ENCODE measurements around the gene DOK5. TPM values are rescaled to one million over a fixed set of nuclear protein-coding genes. Genes with fewer than 3 reads are reported as not detected.
"Not testable (repeated sequence)": the region's sequence is repeated elsewhere in the genome, so short reads cannot be mapped to it uniquely, and the experiment has no call there.

DOK5 gene
- total RNA-seq, 1 donor from 2014 or later: 2.9 TPM

DNA sequence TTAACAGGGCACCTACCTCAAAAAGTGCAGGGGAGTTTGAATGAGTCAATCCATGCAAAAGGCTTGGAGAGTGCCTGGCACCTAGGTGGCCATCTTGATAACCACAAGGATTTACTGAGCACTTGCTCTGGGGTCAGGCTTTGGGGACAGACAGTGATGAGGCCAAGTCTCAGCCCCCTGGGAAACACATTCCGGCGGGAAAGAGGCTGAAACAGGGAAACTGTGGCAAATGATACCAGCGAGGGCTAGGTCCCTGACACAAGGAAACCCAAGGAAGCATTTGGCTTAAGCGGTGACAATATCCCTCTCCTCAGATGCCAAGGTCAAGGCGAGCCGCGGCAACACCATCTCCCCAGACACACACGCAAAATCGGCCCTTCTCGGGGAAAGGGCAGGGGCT, 527 bp upstream of the DOK5 start:
- intact Hi-C loops (cut with micrococcal nuclease): loop anchor here (10.0 kb wide), 2 partner anchors 150 to 250 kb away; no protein-coding TSS in a partner anchor
- no peaks in the 10 kb centered on the region for H3K9me3 Mint-ChIP-seq
- H3K27ac Mint-ChIP-seq: peak overlapping the region; percentile 18
- peak overlapping the region; percentile 47 for H3K4me3 Mint-ChIP-seq (ENCODE audit: low read depth)
- DNase-seq (ENCODE audit: low spot score): no peak
- H3K36me3 Mint-ChIP-seq (ENCODE audit: low read depth): no peaks in the 10 kb centered on the region
- peaks cover 41% of the 10 kb centered on the region for H3K27me3 Mint-ChIP-seq (ENCODE audit: low read depth)
- H3K4me1 Mint-ChIP-seq (ENCODE audit: low read depth): peaks cover 15% of the 10 kb centered on the region

DNA sequence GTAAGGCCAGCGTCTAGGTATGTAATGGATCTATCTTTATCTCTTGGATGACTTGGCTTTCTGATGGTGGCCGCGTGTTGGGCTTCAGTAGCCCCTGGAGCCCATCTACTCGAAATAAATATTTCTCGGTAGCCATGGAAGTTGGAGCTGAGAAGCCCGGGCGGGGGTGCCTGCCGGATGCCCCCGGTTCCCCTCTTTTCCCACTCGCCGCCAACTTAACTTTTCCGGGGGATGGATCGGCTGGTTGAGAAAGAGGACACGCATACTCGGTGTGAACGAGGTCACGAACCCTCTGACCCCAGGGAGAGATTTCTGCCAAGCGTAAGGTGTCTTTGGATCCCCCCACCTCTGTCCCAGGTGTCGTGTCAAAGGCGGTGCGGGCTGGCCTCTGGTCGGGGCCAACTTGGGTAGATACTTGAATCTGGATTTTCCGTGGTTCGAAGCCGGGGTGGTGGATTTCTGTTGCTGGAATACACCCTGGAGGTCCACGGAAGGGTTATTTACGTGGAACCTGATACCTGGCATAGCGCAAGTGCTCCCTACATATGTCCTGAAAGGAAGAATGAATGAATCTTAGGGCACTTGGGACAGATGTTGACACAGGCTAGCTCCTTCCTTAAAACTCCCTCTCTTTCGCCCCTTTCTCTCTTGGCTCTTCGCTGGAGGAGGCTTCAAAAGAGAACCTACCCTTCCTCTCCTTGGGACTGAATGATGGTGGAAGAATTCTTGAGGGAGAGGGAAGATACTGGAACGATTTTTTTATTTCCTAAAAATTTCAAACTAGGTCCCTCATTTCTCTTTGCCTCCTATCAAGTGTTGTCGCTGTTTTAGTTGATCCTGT, 996 bp downstream of the DOK5 start:
- intact Hi-C loops (cut with micrococcal nuclease): loop anchor here (10.0 kb wide), 2 partner anchors 152 to 252 kb away; no protein-coding TSS in a partner anchor
- Mint-ChIP-seq H3K27ac (no peak overlapping the region), H3K4me1 (ENCODE audit: low read depth) (peaks cover 17% of the 10 kb centered on the region), H3K4me3 (ENCODE audit: low read depth) (peak overlapping the region; percentile 65), H3K36me3 (ENCODE audit: low read depth) (no peaks in the 10 kb centered on the region), H3K27me3 (ENCODE audit: low read depth) (peaks cover 41% of the 10 kb centered on the region), H3K9me3 (no peaks in the 10 kb centered on the region)
- DNase-seq (ENCODE audit: low spot score): no peak

DNA sequence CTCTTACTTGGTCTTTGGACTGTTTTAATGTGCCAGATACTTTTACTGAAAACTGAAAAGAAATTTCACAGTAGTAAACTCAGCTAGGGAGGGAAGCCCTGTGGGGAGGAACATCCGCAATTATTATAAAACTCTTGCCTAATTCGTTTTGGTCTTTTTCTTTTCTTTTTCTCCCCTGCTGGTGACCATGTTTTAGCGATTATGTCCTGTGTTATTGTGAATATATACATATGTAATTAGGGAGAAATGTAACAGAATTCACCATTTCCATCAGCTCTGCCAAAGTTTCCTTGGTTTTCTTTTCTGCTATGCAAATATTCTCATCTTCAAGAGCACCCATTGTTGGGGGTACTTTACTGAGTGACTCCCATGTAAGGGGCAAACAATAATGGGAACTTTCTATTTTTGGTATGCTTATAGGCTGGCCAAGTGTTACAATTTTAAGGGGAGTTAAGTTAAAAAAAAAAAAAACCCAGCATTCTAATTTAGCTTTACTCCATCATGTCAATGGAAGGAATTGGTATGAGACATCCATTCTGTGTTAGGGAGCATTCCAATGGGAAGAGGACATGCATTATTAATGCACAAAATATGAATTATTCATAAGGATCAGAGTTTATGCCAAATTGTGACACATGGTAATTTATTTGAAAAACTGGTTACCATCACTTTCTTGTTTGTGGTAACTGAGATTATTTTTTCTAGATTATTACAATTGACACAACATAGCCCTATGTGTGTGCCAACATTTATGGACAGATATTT, 2.0 kb downstream of the DOK5 start:
- Mint-ChIP-seq H3K27ac (no peak overlapping the region), H3K4me1 (ENCODE audit: low read depth) (peaks cover 17% of the 10 kb centered on the region), H3K36me3 (ENCODE audit: low read depth) (no peaks in the 10 kb centered on the region), H3K27me3 (ENCODE audit: low read depth) (peaks cover 41% of the 10 kb centered on the region), H3K4me3 (ENCODE audit: low read depth) (peak overlapping the region; percentile 65), H3K9me3 (no peaks in the 10 kb centered on the region)
- intact Hi-C loops (cut with micrococcal nuclease): loop anchor here (10.0 kb wide), 2 partner anchors 153 to 253 kb away; no protein-coding TSS in a partner anchor
- no peak for DNase-seq (ENCODE audit: low spot score)

DNA sequence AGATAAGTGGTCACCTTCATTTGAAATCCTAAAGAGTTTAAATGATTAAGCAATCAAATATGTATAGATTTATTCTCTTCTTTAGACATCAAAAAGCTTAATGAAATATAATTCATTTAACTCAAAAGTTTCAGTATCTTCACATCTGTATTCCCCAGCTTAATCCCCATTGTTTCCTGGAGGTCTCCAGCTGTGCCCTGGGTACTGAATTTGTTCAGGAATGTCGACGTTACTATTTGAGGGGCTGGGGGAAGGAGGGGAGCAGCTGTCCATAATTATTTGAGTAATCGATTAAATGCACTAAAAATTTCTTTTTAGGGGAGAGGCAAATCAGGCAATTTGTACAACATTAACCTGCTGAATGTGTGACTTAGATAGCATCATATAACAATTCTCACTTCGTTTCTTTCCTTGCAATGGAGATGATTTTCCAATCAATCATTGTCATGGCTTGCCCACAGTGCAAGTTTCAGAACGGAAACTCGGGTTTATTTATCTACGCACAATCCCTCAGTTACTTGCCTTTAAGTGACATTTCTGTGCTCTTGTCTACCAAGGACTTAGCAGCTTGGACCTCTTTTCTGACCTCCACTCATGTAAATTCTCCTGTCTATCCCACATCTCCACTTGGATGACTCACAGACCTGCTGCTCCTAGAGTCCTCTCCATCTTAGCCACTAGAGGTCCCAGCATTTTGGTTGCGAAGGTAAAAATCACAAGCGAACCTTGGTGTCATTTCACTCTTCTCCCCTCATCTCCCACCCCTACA, 3.9 kb downstream of the DOK5 start:
- H3K9me3 Mint-ChIP-seq: no peaks in the 10 kb centered on the region
- H3K27ac Mint-ChIP-seq: no peak overlapping the region
- H3K36me3 Mint-ChIP-seq (ENCODE audit: low read depth): no peaks in the 10 kb centered on the region
- intact Hi-C loops (cut with micrococcal nuclease): loop anchor here (10.0 kb wide), 2 partner anchors 155 to 255 kb away; no protein-coding TSS in a partner anchor
- peaks cover 30% of the 10 kb centered on the region for H3K27me3 Mint-ChIP-seq (ENCODE audit: low read depth)
- no peak overlapping the region for H3K4me3 Mint-ChIP-seq (ENCODE audit: low read depth)
- H3K4me1 Mint-ChIP-seq (ENCODE audit: low read depth): peaks cover 11% of the 10 kb centered on the region
- DNase-seq (ENCODE audit: low spot score): no peak

- DNase-seq (ENCODE audit: low spot score); H3K4me3 Mint-ChIP-seq (ENCODE audit: low read depth); H3K4me1 Mint-ChIP-seq (ENCODE audit: low read depth); H3K9me3 Mint-ChIP-seq; H3K36me3 Mint-ChIP-seq (ENCODE audit: low read depth); H3K27ac Mint-ChIP-seq: not testable (repeated sequence)
- intact Hi-C loops (cut with micrococcal nuclease): loop anchor here (10.0 kb wide), 2 partner anchors 155 to 255 kb away; no protein-coding TSS in a partner anchor
- H3K27me3 Mint-ChIP-seq (ENCODE audit: low read depth): peaks cover 24% of the 10 kb centered on the region
Observed at GRCh38 chr20:54479937-54480336, 4.5 kb downstream of the DOK5 start.

DNA sequence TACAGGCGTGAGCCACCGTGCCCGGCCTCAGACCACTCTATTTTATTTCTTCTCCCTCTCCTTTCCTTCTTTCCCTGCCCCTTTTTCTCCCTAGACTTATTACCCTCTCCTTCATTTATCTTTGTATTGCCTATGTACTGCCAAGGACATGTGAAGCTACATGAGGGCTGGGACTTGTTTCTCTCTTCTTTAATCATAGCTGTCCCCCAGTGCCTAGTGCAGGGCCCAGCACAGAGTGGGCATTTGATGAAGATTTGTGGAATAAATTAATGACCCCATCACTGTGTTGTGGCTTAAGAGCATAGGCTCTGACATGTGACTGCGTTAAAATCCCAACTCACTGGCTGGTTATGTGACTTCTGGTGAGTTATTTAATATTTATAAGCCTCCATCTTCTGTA, 6.0 kb downstream of the DOK5 start:
- intact Hi-C loops (cut with micrococcal nuclease): no loop called here
- Mint-ChIP-seq H3K27me3 (ENCODE audit: low read depth) (peaks cover 15% of the 10 kb centered on the region), H3K27ac (no peak overlapping the region), H3K4me1 (ENCODE audit: low read depth) (peaks cover 5% of the 10 kb centered on the region), H3K9me3 (no peaks in the 10 kb centered on the region), H3K36me3 (ENCODE audit: low read depth) (no peaks in the 10 kb centered on the region), H3K4me3 (ENCODE audit: low read depth) (no peak overlapping the region)
- DNase-seq (ENCODE audit: low spot score): no peak

- intact Hi-C loops (cut with micrococcal nuclease): no loop called here
- H3K4me3 Mint-ChIP-seq (ENCODE audit: low read depth): no peak overlapping the region
- no peak overlapping the region for H3K27ac Mint-ChIP-seq
- DNase-seq (ENCODE audit: low spot score): no peak
- H3K36me3 Mint-ChIP-seq (ENCODE audit: low read depth): no peaks in the 10 kb centered on the region
- no peaks in the 10 kb centered on the region for H3K9me3 Mint-ChIP-seq
- no peaks in the 10 kb centered on the region for H3K27me3 Mint-ChIP-seq (ENCODE audit: low read depth)
- no peaks in the 10 kb centered on the region for H3K4me1 Mint-ChIP-seq (ENCODE audit: low read depth)
Observed at GRCh38 chr20:54485631-54486030, 10.2 kb downstream of the DOK5 start.

- no peaks in the 10 kb centered on the region for H3K9me3 Mint-ChIP-seq
- H3K4me3 Mint-ChIP-seq (ENCODE audit: low read depth): no peak overlapping the region
- no peaks in the 10 kb centered on the region for H3K36me3 Mint-ChIP-seq (ENCODE audit: low read depth)
- no peak for DNase-seq (ENCODE audit: low spot score)
- H3K27ac Mint-ChIP-seq: no peak overlapping the region
- H3K4me1 Mint-ChIP-seq (ENCODE audit: low read depth): no peaks in the 10 kb centered on the region
- intact Hi-C loops (cut with micrococcal nuclease): no loop called here
- no peaks in the 10 kb centered on the region for H3K27me3 Mint-ChIP-seq (ENCODE audit: low read depth)
Observed at GRCh38 chr20:54486585-54486984, 11.2 kb downstream of the DOK5 start.

DNA sequence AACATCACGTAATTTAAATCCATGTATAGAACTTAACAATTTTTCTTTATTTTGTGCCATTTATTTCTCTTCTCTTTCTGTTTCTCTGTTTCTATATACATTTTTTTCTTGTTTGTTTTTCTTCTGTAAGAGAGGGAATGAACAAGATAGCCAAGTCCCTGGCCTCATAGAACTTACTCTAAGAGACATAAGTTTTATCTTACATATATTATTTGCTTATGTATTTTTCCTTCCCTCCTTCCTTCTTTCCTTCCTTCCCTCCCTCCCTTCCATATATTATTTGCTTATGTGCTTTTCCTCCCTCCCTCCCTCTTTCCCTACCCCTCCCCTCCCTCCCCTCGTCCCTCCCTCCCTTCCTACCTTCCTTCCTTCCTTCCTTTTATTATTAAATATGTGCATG, 13.0 kb downstream of the DOK5 start:
- no peak overlapping the region for H3K27ac Mint-ChIP-seq
- no peaks in the 10 kb centered on the region for H3K9me3 Mint-ChIP-seq
- no peaks in the 10 kb centered on the region for H3K4me1 Mint-ChIP-seq (ENCODE audit: low read depth)
- intact Hi-C loops (cut with micrococcal nuclease): no loop called here
- DNase-seq (ENCODE audit: low spot score): no peak
- no peaks in the 10 kb centered on the region for H3K36me3 Mint-ChIP-seq (ENCODE audit: low read depth)
- H3K27me3 Mint-ChIP-seq (ENCODE audit: low read depth): no peaks in the 10 kb centered on the region
- H3K4me3 Mint-ChIP-seq (ENCODE audit: low read depth): no peak overlapping the region

DNA sequence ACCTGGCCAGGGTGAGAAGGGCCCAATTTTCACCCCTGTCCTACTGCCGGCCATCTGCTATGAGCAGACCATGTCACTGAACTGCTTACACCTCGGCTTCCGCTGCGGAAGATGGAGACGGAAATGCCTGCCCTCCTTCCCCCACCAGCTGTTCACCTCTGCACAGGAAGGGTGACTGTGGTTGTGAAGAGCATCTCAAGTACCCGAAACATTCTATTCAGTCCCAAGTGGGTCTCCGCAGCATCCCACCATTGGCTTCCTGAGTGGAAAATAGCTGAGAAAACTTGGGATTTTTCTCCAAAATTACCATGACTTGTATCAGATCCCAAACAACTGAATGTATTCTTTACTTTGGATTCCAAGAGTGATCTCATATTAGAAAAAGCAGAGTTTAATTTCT, 16.1 kb downstream of the DOK5 start:
- H3K9me3 Mint-ChIP-seq: no peaks in the 10 kb centered on the region
- no peaks in the 10 kb centered on the region for H3K27me3 Mint-ChIP-seq (ENCODE audit: low read depth)
- H3K4me3 Mint-ChIP-seq (ENCODE audit: low read depth): no peak overlapping the region
- intact Hi-C loops (cut with micrococcal nuclease): no loop called here
- no peak overlapping the region for H3K27ac Mint-ChIP-seq
- H3K36me3 Mint-ChIP-seq (ENCODE audit: low read depth): no peaks in the 10 kb centered on the region
- H3K4me1 Mint-ChIP-seq (ENCODE audit: low read depth): no peaks in the 10 kb centered on the region
- DNase-seq (ENCODE audit: low spot score): no peak

DNA sequence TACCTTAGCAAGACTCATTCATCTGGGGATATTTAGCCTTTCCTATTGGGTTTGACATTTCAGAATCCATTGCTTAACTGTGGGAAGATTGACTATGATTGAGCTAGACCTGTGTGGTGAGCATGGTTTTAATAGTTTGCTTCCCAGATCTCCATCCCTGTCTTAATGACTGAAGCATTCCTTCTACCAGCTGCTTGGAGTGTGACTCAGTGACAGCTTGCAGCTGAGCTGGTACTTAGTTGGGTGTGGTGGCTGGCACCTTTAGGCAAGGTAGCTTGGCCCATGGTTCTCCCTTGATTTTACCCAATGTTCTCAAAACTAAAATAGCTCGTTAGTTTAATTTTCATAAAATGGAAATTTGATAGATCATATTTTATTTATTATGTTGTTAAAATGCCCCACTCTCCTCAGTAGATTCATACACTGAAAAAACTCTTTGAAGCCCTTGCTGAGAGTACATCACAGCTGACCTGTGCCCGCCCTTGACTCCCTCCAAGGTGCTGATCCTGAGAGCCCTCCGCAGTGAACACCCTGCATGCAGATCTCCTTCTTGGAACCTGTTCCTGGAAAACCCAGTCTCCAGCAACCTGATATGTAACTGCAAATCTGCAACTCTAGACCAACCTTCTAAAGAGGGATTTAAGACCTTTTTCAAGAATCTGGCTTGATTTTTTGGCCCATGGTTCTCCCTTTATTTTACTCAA, 19.1 kb downstream of the DOK5 start:
- intact Hi-C loops (cut with micrococcal nuclease): no loop called here
- Mint-ChIP-seq H3K36me3 (ENCODE audit: low read depth) (no peaks in the 10 kb centered on the region), H3K27me3 (ENCODE audit: low read depth) (no peaks in the 10 kb centered on the region), H3K27ac (no peak overlapping the region), H3K4me1 (ENCODE audit: low read depth) (no peaks in the 10 kb centered on the region), H3K9me3 (no peaks in the 10 kb centered on the region), H3K4me3 (ENCODE audit: low read depth) (no peak overlapping the region)
- DNase-seq (ENCODE audit: low spot score): no peak
